Testis (tissue), 3 donors: ENCODE results near the gene CENPP. TPM values are rescaled to one million over a fixed set of nuclear protein-coding genes. Genes with fewer than 3 reads are reported as not detected.

Source experiments
- DNase-seq: peaks from one replicate; pipeline ENCODE4 v3.0.0-alpha.2; 2019
- H3K27ac ChIP-seq, 2 donors: fragments of 200-600 bp; sonication (generic); one replicate each; pipeline ENCODE4 v1.5.1; 2019
- H3K27me3 ChIP-seq: fragments of 200-600 bp; sonication (generic); one replicate; pipeline ENCODE4 v1.5.1; 2019
- H3K36me3 ChIP-seq: fragments of 200-600 bp; sonication (generic); one replicate; pipeline ENCODE4 v1.5.1; 2017; ENCODE audit warnings: low read depth; ENCODE audit errors: missing control alignments
- H3K4me1 ChIP-seq: fragments of 200-600 bp; sonication (generic); one replicate; pipeline ENCODE4 v1.5.1; 2019
- H3K4me3 ChIP-seq, 2 donors: fragments of 200-600 bp; sonication (generic); one replicate each; pipeline ENCODE4 v1.5.1; 2017 to 2019
- H3K9me3 ChIP-seq: fragments of 200-600 bp; sonication (generic); one replicate; pipeline ENCODE4 v1.5.1; 2017
- CTCF ChIP-seq, 3 experiments: fragments of 450-650 bp in 2 of 3; fragments of 200-600 bp in 1 of 3; sonication (generic) in 1 of 3; IDR thresholded peaks; one replicate each; pipeline ENCODE4 v1.5.1; 2016 to 2019; ENCODE audit warnings: antibody characterized with exemption in 3 of 3, mild to moderate bottlenecking in 2 of 3, moderate library complexity in 1 of 3
- POLR2A ChIP-seq: fragments of 450-650 bp; IDR thresholded peaks from one replicate; pipeline ENCODE4 v1.6.1; 2017; ENCODE audit warnings: antibody characterized with exemption, mild to moderate bottlenecking, moderate library complexity
- WGBS, 2 donors: methylation state at CpG; one replicate each; pipeline ENCODE4 v1.1.5; 2018; 5-methylcytosine and 5-hydroxymethylcytosine counted together
- intact Hi-C: fragments of 100-400 bp; cut with DNase I; formaldehyde crosslinking; loops from one replicate; pipeline ENCODE4 v1.15.1; 2023; ENCODE audit warnings: low total_unique reads
- polyA plus RNA-seq: library from polyadenylated mRNA; stranded (reverse); fragments of 350-450 nt; fragmentation: Illumina TruSeq; extraction: RNeasy Lipid Tissue Mini Kit (QIAGEN cat#74804); gene quantifications from one replicate; pipeline ENCODE4 v1.2.3, GENCODE V29; 2014; ENCODE audit warnings: low read depth, low replicate concordance; ENCODE audit not compliant: insufficient read depth
- total RNA-seq, 2 donors: library from RNA; depleted of rRNA; stranded (reverse); fragments of >200 nt; gene quantifications; one replicate each; pipeline ENCODE4 v1.2.3, GENCODE V29; 2016

CENPP gene
- total and polyA plus RNA-seq, 3 donors from 2014 or later: 8.1 to 12.1 (median 9.6) TPM

GRCh38 chr9:92369075-92369474 lies 43.3 kb downstream of the CENPP start:
- TF ChIP-seq POLR2A (no peak), CTCF (IDR thresholded peaks at IDR 0.05) (no peak)
- no peaks in the 10 kb centered on the region for H3K9me3 ChIP-seq
- intact Hi-C loops: no loop called here
- WGBS, 2 donors: 46 to 72% methylated on average over 2 of the region's 2 CpGs
- DNase-seq: no peak
- H3K36me3 ChIP-seq: no peaks in the 10 kb centered on the region
- no peaks in the 10 kb centered on the region for H3K4me1 ChIP-seq
- no peaks in the 10 kb centered on the region for H3K27me3 ChIP-seq
- no peak overlapping the region for H3K4me3 ChIP-seq
- no peak overlapping the region for H3K27ac ChIP-seq

DNA sequence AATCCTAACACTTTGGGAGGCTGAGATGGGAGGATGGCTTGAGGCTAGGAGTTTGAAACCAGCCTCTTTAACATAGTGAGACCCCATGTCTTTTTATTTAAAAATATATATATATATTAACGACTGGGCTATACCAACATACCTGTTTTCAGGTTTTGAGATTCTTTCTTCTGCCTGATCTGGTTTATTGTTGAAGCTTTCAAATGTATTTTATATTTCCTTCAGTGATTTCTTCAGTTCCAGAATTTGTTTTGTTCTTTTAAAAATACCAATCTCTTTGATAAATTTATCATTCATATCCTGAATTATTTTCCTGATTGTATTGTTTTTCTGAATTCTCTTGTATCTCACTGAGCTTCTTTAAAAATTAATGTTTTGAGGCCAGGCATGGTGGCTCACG lies 47.4 kb downstream of the CENPP start:
- Histone ChIP-seq H3K36me3 (no peaks in the 10 kb centered on the region), H3K27ac (no peak overlapping the region), H3K9me3 (no peaks in the 10 kb centered on the region), H3K27me3 (no peaks in the 10 kb centered on the region), H3K4me3 (no peak overlapping the region), H3K4me1 (no peaks in the 10 kb centered on the region)
- 98% methylated on average over 2 of the region's 2 CpGs for WGBS, 2 donors
- DNase-seq: no peak
- TF ChIP-seq CTCF (IDR thresholded peaks at IDR 0.05) (no peak), POLR2A (no peak)
- intact Hi-C loops: no loop called here

GRCh38 chr9:92377876-92378275 lies 52.1 kb downstream of the CENPP start:
- Histone ChIP-seq H3K36me3 (no peaks in the 10 kb centered on the region), H3K27me3 (no peaks in the 10 kb centered on the region), H3K4me3 (no peak overlapping the region), H3K9me3 (no peaks in the 10 kb centered on the region), H3K4me1 (no peaks in the 10 kb centered on the region), H3K27ac (no peak overlapping the region)
- DNase-seq: no peak
- intact Hi-C loops: no loop called here
- TF ChIP-seq CTCF (IDR thresholded peaks at IDR 0.05): no peak
- TF ChIP-seq POLR2A: no peak
- WGBS, 2 donors: 77 to 86% methylated on average over 2 of the region's 2 CpGs

DNA sequence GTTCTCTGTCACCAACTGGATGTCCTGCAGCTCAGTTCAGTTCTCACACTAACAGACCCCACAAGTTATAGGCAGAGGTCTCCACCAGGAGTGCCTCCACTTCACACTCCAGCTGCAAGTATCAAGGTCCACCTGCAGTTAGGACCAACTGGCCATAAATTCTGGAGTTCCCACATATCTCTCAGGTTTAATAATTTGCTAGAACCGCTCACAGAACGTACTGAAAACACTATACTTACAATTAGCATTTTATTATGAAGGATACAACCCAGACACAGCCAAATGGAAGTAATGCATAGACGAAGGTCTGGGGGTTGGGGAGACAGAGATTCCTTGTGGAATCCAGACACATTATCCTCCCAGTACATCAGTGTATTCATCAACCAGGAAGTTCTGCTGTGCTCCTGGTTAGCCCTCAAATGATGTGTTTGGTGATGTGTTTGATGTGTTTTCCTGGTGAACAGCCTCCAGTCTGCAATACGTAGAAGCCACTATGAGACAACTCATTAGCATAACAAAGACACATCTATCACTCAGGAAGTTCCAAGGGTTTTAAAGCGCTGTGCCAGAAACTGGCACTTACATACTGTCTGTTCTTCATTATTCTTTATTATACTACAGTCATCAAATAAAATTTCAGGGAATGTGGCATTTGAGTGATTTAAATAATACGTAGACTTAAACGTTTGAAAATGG lies 53.3 kb downstream of the CENPP start:
- Histone ChIP-seq H3K4me1 (no peaks in the 10 kb centered on the region), H3K27ac (no peak overlapping the region), H3K4me3 (no peak overlapping the region), H3K36me3 (no peaks in the 10 kb centered on the region), H3K9me3 (no peaks in the 10 kb centered on the region), H3K27me3 (no peaks in the 10 kb centered on the region)
- no peak for DNase-seq
- no peak for TF ChIP-seq CTCF (IDR thresholded peaks at IDR 0.05)
- TF ChIP-seq POLR2A: no peak
- WGBS, 2 donors: 88 to 89% methylated on average over 7 of the region's 7 CpGs
- intact Hi-C loops: no loop called here

DNA sequence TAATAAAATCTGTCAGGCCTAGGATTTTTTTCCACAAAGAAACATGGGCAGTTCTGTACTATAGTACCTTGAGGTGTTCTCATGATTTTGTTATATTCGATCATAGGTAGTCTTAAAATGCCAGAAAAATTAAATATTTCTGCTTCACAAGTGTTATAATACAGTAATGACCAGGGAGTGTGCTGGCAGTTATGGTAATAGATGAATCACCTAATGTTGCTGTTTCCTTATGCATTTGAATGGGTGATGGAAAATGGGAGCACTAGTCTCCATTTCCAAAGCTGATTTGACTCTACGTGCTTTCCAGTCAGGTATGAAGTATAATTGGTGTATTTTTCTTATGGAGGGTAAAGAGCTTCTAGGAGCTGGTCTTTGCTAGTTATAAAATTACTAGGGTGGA lies 54.9 kb downstream of the CENPP start:
- WGBS, 2 donors: 97 to 98% methylated on average over 2 of the region's 2 CpGs
- no peak for DNase-seq
- Histone ChIP-seq H3K9me3 (no peaks in the 10 kb centered on the region), H3K27me3 (no peaks in the 10 kb centered on the region), H3K27ac (no peak overlapping the region), H3K4me1 (no peaks in the 10 kb centered on the region), H3K36me3 (no peaks in the 10 kb centered on the region), H3K4me3 (no peak overlapping the region)
- intact Hi-C loops: no loop called here
- TF ChIP-seq CTCF (IDR thresholded peaks at IDR 0.05) (no peak), POLR2A (no peak)
